Activated T-cell treated with anti-CD3 and anti-CD28 coated beads for 48 hours (primary cell): Measurements from ENCODE around the gene FAM222A.

Experiments used
- DNase-seq: peaks from one replicate; pipeline ENCODE4 v3.0.0-alpha.2; 2020; ENCODE audit warnings: low read depth

The FAM222A gene

GRCh38 chr12:109737126-109737525 is 23.5 kb downstream of the FAM222A start:
- DNase-seq = no peak

DNA sequence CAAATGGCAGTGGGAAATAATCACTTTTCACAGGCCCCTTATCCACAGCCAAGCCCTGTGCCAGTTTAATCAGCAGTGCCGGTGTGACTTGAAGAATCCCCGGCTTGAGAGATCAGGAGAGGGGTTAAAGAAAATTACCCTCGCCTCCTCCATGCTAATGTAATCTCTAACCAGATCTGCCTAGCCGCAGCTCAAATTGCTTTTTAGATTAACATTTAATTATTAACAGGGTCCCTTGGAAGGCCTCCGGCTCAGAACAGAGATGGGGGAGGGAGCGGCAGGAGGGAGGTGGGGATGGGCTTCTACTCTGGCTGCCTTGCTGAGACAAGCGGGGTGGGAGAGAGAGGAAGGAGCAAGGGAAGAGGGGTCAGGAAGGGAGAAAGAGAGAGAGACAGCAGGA is 24.0 kb downstream of the FAM222A start:
- DNase-seq = no peak

DNA sequence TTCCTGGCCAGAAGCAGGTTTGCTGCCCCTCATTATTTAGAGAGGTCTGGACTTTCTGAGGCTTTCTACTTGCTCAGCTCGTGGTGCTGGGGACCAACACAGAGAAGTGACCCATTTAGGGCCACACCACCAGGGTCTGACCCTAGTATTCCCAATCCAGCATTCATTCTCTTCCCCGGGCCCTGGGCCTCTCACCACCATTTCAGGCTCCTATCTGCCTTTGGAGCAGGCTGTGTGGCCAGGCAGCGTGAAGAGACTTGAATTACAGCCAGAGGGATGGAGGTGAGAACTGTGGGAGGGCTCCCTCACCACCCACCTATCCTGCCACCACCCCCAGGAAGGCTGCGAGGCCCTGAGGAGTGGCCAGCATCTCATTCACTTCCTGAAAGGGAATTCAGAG is 24.6 kb downstream of the FAM222A start:
- DNase-seq = no peak

DNA sequence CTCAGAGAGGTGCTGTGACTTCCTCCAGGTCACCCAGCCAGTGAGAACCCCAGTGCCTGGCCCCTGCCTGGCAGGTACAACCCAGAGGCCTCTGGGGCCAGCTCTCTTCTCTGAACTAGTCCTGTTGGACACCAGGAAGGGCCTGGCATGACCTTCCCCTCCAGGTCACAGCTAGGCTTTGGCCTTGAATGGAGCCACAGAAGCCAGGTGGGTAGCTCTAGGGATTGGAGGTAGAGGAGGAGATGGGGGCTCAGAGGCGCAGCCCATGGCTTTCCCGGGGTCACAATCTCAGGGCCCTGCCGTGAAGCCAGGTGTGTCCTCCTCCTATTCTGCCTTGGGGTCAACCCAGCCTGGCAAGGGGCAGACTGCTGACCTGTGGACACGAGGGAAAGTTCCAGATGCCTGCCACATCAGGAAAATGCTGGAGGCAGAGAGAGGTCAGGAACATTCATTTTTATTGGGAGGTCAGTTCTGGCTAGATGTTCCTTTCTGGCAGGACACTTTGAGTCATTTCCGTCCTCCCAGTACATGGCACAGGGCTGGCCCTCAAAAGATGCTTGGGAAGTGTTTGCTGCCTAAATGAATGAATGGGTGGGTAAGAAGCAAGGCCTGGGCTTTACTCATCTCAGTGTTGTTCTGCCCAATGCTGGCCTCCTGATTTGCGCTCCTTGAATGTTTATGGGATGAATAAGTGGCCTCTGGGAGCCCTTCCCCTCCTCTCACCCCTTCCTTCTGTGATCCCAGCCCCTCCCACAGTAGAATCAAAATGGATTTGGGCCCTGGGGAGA is 25.4 kb downstream of the FAM222A start:
- DNase-seq = no peak

- DNase-seq = no peak
Observed at GRCh38 chr12:109739747-109740693, 26.4 kb downstream of the FAM222A start.

- DNase-seq = no peak
Observed at GRCh38 chr12:109740694-109741245, 27.1 kb downstream of the FAM222A start.

DNA sequence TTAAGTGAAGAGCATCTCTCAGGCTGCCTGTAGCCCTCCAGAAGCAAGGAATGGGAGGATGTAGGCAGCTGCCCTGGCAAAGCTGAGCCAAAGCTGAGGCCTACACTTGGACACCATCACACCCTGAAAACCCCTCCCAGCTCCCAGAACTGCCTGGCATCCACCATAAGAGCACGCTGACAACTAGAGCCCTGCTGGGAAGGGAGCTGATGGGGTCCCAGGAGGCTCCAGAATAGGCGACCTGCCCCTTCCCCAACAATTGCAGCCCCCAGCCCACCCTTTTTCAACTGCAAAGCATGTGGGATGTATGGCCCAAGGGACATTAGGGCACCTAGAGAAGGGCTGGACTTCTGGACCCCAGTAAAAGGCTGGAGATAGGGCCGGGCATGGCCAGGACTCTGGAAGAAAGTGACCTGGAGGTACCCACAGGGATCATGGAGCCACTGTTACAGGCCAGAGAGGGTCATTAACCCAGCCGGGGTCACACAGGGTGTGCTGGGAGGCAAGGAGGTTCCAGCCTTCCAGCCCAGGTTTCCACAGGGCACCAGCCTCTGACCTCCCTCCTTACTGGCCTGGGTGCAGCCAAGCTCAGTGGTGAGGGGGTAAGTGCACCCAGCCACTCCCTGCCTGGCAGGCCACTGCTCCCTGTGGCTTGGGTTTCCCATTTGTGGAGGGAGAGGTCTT is 27.8 kb downstream of the FAM222A start:
- no peak for DNase-seq

- no peak for DNase-seq
Observed at GRCh38 chr12:109741970-109742703, 28.5 kb downstream of the FAM222A start.

- no peak for DNase-seq
Observed at GRCh38 chr12:109743076-109743910, 29.7 kb downstream of the FAM222A start.

GRCh38 chr12:109744026-109744425 is 30.4 kb downstream of the FAM222A start:
- DNase-seq = no peak

DNA sequence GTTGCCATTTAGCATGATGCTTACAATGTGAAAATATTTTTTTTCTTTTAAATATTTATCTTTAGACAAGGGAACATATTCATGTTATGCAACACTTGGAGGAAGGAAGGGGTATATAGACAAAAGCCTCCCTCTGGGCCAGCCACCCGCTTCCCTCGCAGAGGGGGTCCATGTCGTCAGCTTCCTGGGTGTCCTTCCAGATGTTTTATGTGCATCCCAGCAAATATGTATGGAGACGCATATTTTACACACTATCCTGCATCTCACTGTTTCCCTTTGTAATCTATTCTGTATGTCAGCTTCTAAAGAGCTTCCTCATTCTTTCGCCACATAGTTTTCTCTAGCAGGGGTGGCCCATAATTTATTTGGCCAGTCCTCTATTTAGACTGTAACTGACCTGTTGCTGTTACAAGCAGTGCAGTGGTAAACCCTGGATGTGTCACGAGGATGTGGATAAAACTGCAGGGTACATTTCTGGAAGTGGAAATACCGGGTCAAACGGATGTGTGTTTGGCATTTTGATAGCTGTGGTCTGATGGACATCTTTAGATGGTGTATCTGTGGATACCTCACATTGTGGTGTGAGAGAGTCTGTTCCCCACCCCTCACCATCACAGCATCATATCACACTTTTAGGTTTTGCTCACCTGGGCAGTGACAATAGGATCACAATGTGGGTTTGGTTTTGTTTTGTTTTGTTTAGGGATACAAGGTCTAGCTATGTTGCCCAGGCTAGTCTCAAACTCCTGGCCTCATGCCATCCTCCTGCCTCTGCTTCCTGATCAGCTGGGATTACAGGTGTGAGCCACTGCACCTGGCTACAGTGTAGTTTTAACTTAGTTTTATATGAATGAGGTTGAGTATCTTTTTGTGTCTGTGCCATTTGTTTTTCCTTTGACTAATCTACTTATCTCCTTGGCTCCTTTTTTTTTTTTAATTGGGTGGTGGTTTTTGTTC is 31.6 kb downstream of the FAM222A start:
- DNase-seq = no peak

DNA sequence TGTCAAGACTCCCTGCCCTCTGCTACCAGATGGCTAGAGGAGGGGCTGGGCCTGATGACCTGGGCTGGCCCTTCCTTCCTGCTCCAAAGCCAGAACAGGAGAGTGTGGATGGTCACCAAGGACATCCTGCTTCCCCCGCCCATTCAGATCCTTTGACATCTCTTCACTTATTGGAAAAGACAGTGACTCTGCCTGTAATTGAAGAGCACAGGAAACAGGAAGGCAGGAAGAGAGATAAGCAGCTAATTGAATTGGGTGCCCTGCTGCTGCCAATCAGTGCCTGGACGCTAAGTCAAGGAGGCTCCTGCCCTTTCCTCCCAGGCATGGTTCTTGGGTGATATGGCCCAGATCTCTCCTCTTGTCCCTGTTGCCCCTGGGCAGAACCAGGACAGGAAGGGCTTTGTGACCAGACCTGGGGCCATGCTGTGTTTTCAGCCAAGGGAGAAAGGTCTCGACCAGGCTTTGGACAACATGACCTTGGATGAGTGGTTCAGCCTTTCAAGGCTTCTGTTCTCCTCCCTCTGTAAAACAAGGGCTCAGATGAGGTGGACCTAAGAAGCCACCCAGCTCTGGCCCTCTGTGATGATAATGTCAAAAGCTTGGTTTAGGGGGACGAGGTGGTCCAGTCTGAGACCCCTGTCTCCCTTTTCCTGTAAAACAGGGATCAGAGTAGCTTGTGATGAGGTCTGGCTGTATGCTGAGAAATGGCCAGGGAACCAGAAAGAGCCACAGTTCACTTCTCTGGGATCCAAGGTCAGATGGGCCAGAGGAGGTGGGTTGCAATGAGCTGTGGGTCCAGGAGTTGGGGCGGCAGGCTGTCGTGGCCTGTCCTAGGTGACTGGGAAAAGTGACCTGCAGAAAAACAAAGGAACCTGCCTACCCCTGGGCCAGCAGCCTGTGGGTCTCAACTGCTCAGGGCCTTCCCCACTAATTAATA is 38.8 kb downstream of the FAM222A start:
- DNase-seq = no peak

- DNase-seq = no peak
Observed at GRCh38 chr12:109753054-109753401, 39.4 kb downstream of the FAM222A start.

DNA sequence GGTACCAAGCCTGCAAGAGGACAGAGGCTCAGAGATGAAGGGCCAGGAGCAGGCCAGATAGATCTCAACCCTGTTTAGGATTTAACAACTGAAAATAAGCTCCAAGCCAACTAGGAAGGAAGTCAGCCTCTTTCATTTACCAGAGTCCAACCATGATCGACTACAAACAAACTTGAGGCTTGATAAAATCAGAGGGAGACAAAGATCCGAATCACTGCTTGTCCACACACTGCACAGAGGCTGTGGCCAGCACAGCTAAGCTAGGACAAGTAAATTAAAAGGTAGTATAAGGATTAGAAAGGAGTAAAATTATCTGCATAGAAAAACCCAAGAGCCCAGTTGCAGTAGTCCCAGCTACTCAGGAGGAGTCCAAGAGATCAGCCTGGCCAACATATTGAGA is 40.3 kb downstream of the FAM222A start:
- DNase-seq = no peak

DNA sequence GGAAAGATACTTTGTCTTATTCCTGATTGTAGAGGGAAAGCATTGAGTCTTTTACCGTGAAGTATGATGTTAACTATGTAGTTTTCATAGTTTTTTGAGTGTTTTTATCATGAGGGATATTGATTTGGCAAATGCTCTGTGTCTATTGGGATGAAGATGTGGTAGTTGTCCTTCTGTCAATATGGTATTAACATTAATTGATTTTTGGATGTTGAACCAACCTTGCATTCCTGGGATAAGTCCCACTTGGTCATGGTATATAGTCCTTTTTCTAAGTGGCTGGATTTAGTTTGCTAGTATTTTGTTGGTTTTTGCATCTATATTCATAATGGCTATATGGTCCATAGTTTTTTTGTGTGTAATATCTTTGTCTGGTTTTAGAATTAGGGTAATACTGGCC is 42.8 kb downstream of the FAM222A start:
- no peak for DNase-seq

GRCh38 chr12:109757671-109758265 is 44.1 kb downstream of the FAM222A start:
- DNase-seq = no peak

DNA sequence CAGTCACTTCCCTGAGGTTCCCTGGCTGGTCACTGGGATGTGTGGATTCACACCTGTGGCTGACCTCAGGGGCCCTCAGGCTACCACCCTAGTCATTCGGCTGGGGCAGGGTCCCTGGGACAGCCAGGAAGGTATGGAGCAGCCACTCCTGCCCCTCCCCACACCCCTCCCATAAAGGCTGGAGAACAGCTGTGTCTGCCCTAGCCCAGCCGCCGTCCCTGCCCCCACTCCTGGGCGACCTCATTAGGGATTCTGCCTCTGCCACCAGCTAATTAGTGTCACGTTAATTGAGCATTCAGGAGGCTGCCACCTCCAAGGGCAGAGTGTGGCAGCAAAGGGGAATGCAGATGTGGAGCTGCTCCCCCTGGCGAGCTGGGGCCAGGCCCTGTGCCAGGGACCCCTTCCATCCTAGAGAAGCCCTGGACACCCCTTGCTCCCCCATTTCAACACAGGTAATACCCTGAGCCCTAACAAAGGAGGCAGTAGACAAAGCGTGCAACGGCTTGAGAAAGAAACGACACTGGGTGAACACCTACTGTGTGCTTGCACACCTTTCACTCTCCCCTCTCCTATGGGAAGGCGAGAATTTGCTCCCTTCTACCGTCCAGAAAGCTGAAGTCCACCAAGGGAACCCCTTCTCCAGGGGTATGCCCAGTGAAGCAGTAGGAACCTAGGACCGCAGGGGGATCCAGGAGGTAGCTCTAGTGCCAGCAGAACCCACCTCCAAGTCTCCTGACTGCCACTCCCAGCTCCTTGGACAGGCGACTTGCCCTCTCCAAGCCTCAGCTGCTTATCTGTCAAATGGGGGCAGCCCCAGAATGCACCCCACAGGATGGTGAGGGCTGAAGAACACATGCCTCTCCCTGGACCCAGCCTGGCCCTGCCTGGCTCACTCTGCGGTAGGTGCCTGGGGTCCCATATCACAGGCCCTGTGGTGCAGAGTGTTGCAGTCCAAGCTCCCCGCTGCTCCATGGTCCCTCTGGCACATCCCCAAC is 45.1 kb downstream of the FAM222A start:
- no peak for DNase-seq
